HG03460 (cell line): ENCODE data around the gene RAET1E.
"Not testable (repeated sequence)": the region's sequence is repeated elsewhere in the genome, so short reads cannot be mapped to it uniquely, and the experiment has no call there.

ENCODE experiments used
- ATAC-seq: cut with Tn5 transposase; IDR thresholded peaks from one replicate; pipeline ENCODE4 v1.9.1; 2021; ENCODE audit not compliant: unreplicated experiment

Gene RAET1E

DNA sequence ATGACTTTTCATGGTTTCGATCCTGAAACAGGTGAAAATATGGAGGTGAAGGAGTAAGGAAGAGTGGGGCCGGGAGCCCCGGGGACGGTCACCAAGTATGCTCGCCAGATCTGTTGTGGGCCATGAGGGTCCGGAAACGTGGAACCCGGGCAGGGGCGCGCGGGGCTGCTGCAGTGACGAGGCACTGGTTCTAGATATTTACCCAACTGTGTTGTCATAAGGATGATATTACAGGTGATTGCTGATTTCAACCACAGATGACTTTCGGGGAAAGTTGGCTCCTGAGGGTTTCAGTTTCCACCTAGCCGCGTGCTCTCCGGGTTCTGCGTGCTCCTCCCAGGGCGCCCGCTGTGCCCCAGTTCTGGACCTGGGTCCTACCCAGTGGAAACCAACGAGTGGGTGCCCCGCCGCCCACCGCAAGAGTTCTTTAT is 12.8 kb upstream of the RAET1E start:
- ATAC-seq: no peak

DNA sequence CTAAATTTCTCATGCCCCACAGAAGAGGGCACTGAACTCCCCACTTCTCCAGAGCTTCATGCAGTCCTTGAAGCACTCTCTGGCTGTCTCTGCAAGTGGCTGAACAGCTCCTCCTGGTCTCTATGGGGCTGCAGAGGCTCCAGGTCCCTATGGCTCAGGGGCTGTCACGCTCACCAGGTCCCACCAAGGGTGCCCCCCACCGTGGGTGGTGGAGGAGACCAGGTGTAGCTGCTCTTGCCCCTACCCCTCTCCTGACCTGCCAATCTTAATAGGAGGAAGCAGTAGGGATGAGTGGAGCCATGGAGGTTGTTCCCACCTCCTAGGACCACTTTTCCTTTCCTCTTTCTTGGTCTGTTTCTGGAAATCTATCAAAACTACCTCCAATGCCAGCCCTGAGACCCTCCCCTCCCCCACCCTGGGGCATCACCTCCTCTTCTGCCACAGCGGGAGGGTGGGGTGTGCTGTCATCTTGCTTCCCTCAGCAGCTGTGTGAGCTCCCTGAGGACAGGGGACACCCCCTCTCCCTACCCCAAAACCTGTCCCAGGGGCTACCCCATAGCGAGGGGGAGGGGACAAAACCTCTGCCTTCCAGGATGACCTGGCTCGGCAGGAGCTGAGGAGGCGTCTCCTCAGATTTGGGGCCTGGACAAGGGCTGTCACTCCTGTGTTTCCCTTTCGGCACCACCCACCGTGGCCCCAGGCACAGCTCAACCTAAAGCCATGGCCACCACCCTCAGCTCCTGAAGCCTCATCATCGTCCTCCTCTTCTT is 12.0 kb upstream of the RAET1E start:
- no peak for ATAC-seq

DNA sequence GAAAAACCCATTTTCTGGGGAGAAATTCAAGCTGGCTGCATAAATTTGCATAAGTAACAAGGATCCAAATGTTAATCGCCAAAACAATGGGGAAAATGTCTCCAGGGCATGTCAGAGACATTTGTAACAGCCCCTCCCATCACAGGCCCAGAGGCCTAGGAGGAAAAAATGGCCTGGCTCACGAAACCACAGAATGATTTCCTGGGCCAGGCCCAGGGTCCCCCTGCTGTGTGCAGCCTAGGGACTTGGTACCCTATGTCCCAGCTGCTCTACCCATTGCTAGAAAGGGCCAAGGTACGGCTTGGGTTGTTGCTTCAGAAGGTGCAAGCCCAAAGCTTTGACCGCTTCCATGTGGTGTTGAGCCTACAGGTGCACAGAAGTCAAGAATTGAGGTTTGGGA is 10.6 kb upstream of the RAET1E start:
- ATAC-seq: not testable (repeated sequence)

DNA sequence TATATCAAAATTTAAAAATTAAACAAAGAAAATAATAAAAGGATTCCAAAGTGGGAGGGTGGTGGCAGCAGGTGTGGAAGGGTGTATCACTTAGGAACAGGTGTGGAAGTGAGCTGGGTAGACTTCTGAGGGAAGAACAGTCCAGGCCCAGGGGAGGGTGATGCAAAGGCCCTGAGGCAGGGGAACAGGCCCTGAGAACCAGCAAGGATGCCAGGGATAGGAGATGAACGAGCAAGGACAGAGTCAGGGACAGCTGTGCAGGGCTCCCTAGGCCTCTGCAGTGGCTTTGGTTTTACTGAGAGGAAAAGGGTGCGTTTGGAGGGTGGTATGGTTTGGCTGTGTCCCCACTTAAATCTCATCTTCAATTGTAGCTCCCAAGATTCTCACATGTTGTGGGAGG is 9.4 kb upstream of the RAET1E start:
- ATAC-seq: no peak

DNA sequence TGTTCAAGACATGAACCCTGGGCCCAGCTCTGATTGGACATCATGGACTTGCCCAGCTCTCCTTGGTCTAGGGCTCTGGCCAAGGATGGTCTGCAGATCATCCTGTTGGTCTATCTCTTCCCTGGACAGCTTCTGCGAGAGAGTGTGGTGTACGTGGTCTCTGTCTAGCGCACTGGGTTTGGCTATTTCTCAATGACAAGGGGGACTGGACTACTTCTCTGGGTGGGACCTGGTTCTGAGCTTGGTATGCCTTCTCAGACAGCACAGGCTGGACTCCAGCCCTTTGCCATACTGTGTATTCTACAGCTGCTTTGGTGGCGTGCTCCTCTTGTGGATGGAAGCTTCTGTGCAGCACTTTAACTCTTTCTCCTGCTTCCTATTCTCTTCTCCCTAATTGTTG is 8.5 kb upstream of the RAET1E start:
- no peak for ATAC-seq

DNA sequence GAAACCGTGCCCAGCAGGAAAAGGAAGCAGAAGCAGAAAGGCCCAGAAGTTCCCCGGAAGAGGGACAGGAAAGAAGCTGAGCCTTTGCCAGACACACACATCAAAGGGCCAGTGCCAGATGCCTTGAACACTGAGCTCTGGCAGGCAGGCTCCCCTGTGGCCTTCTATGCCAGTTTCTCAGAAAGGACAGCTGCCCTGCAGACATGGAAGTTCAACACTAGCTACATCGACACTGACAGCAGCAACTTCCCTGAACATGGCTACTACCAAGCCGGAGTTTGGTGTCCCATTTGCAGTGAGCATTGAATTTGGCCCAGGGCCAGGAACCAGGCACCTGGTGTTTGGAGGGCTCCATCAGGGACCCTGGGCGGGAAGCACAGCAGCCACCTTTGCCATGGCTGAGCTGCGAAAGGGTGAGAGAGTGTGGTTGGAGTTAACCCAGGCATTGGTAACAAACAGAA is 8.0 kb upstream of the RAET1E start:
- no peak for ATAC-seq

DNA sequence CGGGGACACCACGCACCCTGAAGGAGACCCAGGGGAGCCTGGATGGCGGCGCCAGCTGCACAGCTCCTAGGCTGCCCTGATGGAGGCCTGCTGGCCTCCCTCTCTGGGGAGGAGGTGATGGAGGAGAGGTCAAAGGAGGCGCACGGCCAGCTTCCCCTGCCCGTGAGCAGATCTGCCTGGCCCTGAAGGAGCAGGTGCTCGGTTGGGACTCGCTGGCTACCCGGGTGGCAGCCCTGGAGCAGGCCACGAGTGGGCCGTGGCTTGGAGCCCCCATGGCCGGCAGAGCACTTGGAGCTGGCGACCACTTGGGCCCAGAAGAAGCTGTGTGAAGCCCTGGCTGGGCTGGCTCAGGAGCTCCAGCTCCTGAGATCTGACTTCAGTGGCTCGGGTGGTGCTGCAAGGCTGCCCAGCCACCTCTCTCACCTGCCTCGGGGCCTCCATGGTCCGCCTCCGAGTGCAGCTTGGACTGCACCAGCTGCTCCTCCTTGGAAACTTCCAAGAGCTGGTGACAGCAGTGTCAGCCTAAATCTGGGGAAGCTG is 7.5 kb upstream of the RAET1E start:
- no peak for ATAC-seq

DNA sequence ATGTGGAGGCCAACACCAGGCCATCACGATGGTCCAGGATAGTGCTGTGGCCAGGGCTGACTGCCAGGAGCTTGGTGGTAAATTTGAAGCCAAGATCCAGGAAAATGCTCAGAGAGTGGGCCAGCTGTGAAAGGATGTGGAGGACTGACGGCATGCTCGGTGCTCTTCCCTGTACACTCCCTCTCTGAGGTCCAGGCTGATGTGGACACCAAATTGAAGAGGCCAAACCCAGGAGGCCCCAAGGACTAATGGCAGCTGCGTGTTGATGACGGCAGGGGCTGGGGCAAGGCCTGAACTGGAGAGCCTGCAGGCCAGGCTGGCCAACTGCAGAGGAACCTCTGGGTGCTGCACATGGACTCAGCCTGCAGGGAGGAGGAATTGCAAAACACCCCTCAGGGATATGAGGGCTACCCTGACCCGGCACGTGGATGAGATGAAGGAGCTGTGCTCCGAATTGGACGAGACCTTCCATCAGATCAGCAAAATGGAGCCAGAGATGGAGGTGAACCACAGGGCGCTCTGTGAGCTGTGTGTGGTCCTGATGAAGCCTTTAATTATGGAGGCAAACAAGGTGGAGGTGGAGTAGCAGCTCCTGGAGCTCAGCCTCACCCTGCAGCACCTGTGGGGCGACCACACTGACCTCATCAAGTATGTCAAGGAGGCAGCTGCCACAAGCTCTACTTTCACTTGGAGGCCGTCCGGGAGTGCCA is 6.9 kb upstream of the RAET1E start:
- no peak for ATAC-seq

DNA sequence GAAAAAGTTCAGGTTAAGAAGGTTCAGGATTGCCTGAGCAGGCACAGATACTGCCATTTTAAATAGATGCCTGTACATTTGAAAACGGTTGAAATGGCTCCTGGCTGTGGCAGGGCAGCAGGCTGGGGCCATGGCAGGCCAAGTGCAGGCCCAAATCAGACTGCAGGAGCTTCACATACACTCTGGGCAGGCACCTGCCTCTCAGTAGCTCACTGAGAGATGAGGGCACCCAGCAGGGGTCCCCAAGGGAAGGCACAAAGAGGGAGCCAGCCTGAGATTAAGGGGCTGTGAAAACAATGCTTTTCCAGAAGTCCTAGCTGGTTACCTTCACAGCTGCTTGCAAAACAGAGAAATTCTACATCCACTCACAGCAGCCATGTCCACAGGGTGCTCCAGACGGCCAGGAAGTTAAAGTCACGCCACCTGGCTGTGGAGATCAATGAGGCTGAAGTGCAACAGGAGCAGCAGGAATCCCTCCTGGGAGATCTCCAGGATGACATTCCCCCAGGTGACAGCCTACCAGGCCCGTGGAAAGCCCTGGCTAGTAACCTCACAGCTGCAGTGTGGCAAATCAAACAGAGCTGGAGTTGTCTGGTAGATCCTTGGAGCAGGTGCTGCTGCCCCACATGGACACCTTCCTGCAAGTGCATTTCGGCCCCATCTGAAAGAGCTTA is 6.2 kb upstream of the RAET1E start:
- ATAC-seq: no peak

DNA sequence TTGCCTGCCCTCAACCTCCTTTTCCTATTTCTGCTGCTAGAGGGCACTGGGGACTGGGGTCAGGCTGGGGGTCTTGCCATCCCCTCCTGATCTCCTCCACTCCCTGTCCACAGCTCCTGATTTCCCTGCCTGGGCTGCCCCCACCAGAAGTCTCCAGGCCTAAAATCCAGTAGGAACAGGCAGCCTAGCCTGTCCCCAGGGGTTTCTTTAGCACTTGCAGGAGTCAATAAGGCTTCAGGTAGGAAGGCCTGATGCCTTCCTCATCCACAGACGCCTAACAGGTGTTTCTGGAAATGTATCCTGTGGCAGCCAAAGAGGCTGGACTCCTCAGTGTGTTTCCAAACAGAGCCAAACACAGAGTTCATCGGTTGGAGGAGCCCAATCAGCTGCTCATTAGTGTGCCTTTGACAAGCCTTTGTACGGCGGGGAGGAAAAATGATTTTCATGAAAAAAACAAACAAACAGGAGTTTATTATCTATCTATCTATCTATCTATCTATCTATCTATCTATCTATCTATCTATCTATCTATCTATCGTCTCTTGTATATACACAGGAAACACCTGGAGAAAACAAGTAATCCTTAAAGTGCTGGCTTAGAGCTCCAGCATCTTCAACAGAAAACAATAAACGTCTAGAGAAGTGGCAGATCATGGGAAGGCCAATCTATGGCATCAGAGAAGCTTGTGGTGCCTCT is 3.7 kb upstream of the RAET1E start:
- no peak for ATAC-seq

DNA sequence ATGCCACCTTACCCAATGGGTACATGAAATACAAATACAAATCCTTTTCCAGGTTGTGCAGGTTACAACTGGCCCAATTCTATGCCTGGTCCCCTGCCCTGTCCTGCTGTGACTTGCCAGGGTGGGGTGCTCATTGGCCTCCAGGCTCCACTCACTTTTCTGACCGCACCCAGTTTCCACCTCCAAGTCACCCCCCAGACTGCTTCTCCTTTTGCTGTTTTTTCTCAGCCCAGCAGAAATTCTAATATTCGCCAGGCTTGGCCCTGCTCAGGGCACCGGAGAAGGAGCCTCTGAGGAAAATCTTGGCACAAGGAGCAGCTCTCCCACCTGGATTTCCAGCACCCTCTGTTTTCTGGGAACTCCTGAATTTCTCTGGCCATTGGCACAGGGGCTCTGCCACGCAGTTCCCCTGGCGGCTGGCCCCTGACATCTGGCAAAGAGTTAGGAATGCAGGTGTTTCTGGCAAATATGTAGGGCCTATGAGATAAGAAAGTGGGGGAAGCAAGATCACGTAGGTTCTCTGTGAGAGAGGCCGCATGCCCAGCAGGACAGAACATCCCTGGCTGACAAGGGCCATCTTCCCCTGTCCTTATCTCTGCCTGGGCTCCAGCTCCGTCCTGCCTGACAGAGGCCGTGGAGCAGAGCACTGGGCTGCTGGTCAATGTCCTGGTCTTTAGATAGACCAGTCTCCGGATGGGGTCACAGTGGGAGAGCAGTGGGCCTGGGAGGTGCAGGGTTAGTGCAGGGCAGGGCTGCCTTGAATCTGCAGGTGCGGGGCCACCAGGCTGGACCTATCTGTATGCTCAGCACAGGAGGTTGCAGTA is 2.9 kb upstream of the RAET1E start:
- no peak for ATAC-seq

DNA sequence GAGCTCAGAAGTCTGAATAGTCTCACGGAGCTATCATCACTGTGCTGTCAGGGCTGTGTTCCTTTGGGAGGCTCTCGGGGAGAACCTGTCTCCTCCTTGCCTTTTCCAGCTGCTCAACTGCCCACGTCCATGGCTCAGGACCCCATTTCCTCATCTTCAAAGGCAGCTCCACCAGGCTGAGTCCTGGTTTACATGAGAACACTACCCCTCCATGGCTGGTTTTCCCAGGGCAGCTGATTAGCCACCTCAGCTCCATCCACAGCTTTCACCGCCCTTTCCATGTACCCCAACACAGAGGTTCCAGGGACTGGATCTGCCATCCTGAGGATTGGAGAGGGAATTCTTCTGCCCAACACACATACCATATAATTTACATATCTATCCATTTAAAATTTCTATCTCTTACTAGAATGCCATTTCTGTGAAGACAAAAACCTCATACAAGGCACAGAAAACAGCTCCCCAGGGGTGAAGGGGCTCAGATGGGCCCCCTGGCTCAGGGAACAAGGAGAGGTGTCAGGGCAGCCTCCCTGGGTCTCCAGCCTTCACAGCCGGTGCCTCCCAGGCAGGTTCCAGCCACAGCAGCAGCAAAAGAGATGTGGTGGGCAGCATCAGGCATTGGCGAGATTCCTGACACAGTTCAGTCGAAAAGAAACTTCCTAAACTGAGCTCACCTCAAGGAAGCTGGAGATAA is 2.2 kb upstream of the RAET1E start:
- ATAC-seq: no peak

DNA sequence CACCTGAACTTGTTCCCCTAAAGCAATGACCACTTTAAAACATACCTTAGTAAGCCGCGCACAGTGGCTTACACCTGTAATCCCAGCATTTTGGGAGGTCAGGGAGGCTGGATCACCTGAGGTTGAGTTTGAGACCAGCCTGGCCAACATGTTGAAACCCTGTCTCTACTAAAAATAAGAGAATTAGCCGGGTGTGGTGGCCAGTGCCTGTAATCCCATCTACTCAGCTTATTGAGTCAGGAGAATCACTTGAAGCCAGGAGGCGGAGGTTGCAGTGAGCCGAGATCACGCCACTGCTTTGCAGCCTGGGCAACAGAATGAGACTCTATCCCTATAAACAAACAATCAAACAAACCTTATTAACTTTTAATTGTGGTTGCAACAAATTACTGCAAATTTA is 1.6 kb upstream of the RAET1E start:
- ATAC-seq: no peak

DNA sequence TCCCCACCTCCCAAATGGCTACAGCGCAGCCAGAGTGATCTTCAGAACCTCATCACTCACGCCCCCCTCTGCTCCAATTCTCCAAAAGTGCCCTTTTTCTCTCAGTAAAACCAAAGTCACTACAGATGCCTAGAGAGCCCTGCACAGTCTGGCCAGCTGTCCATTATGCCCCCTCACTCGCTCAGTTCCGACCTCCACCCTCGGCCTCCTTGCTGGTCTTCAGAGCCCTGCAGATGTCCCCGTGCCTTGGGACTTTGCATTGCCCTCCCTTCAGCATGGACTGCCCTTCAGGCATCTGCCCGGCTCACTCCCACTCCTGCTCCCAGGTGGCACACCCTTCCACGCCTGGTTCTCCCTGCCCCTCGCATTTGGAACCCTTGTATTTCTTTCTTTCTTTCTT is 1.1 kb upstream of the RAET1E start:
- ATAC-seq: no peak

DNA sequence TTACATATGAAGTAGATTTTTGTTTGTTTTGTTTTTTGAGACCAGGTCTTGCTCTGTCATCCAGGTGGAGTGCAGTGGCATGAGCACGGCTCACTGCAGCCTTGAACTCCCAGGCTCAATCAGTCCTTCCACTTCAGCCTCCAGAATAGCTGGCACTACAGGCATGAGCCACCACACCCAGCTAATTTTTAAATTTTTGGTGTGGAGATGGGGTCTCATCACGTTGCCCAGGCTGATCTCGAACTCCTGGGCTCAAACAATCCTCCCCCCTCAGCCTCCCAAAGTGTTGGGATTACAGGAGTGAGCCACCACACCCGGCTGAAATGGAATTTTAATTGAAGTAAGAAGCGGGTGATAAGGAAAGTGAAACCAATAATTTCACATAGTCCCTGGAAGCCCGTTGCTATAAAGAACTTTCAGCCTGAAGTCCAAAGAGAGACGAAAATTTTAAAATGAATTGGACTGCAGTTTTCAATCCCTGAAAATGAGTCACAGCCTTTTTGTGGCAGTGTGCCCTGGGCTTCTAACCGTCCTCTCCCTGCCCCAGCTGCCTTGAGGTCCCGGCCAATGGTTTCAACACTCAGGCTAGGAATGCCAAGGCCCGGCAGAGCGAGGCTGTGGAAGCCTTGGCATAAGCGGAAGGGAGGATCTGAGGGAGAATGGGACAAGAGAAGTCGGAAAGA is 757 bp downstream of the RAET1E start:
- no peak for ATAC-seq

DNA sequence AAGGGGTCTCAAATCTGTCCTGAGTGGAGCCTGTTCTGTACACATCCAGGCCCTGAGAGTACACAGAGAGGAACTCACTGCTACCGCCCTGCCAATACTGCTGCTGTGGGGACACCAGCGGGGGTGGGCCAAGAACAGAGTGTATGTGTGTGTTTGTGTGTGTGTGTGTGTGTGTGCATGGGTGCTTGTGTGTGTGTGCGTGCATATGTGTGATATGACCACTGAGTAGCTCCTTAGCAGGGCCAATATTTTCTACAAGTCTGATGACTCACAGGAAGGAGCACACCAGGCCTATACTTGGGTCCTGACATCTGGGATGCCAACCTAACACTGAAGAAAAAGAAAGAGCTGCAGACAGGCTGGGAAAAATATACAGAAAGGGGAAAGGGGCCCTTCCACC is 1.4 kb downstream of the RAET1E start:
- ATAC-seq: no peak

DNA sequence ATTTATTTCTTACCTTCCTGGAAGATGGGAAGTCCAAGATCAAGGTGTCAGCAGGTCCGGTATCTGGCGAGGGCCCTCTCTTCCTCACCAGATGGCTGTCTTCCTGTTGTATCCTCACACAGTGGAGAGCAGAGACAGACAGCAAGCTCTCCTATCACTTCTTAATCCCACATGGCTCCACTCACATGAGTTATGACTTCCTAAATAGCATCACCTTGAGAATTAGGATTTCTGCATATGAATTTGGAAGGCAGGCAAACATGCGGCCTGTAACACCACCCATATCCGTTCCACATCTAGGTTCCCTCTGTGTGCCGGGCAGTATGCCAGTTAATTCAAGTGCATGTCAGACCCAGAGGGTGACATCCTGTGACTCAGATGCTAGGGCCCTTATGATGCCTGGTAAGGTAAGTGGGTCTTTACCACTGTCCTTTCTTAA is 2.1 kb downstream of the RAET1E start:
- ATAC-seq: no peak

DNA sequence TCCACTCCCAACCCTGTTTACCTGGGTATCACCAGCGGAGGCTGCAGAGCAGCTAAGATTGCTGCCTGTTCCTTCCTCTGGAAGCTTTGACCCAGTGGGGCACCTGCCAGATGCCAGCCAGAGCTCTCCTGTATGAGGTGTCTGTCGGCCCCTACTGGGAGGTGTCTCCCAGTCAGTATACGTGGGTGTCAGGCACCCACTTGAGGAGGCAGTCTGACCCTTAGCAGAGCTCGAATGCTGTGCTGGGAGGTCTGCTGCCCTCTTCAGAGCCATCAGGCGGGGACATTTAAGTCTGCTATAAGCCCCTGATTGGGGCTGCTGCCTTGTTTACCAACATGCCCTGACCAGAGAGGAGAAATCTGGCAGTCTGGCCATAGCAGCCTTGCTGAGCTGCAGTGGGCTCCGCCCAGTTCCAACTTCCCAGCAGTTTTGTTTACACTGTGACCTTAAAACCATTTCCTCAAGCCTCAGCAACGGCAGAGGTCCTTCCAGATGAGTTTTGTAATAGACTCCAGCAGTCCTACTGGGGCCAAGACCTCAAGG is 2.8 kb downstream of the RAET1E start:
- ATAC-seq: no peak

DNA sequence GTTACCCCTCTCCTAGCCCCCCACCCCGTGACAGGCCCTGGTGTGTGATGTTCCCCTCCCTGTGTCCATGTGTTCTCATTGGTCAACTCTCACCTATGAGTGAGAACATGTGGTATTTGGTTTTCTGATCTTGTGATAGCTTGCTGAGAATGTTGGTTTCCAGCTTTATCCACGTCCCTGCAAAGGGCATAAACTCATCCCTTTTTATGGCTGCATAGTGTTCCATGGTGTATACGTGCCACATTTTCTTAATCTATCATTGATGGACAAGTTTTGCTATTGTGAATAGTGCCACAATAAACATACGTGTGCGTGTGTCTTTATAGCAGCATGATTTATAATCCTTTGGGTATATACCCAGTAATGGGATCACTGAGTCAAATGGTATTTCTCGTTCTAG is 6.0 kb downstream of the RAET1E start:
- ATAC-seq: not testable (repeated sequence)
